GM19452 (cell line): Measurements from ENCODE around the gene TMEM44.
"Not testable (repeated sequence)": the region's sequence is repeated elsewhere in the genome, so short reads cannot be mapped to it uniquely, and the experiment has no call there.

Experiments
- ATAC-seq: cut with Tn5 transposase; IDR thresholded peaks from one replicate; pipeline ENCODE4 v1.9.1; 2021; ENCODE audit not compliant: unreplicated experiment

TMEM44 gene

DNA sequence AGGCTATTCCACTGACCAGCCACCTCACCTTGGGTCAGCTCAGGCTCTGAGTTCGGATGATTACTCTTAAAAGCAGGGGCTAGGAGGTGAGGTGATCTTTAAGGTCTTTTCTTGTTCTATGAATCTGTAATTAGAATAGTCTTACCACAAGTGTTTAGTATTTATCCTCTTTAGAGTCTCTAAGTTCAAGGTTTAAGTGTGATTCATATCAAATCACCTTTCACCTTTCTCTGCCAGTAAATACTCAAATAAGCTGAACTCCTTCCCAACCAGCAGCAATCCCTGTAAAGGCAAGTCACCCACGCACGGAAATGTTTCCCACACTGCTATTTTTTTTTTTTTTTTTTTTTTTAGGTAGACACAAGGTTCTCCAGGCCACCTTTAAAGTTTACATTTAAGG is 14.5 kb upstream of the TMEM44 start:
- ATAC-seq: no peak

DNA sequence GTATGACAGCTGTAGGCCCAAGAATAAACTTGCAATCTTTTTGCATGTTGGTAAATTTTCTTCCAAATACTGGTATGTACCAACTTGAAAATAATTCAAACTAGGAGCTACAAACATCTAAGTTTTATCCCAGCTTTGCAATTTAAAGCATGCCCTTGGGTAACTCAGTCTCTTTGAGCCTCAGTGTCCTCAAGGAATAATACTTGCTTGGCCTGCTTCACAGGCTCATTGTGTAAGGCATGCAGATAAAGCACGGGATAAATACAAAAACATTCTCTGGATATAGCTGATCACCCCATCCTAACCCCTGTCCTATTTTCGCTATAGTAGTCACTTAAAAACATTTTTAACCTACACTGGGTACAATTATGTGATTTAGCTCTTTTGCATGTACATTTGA is 9.6 kb upstream of the TMEM44 start:
- ATAC-seq: no peak

DNA sequence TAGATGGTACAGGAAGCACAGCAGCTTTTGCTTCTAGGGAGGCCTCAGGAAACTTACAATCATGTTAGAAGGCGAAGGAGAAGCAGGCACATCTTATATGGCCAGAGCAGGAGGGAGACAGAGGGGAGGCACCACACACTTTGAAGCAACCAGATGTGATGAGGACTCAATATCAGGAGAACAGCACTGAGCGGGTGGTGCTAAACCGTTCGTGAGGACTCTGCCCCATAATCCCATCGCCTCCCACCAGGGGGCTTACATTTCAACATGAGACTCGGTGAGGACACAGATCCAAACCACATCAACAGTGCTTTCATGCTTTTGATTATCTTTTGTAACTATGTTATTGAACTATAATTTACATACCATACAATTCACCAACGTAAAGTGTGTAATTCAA is 7.6 kb upstream of the TMEM44 start:
- ATAC-seq: no peak

DNA sequence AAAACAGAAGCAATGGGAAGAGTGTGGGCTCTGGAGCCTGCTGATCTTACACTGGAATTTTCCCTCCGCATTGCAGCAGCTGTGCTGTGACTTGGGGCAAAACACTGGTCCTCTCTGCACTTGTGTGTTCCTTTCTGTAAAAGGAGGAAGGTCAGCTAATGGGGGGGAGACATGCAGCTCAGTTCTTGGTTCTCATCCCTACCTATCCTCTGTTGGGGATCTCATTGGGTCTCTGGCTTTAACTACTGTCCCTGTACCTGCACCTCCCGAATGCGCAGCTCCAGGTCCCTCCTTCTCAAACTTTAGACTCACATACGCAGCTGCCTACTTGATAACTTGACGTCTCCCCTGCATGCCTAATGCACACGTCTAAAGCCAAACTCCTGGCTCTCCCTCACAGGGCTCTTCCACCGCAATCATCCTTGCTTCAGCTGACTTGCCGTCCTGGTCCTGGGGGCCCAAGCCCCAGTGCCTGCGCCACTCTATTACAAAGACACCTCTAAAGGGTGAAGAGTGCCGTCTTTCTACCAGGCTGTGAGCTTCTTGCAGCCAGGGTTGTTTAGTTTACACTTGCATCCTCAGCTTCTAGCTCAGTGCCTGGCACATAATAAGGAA is 5.9 kb upstream of the TMEM44 start:
- ATAC-seq: no peak

DNA sequence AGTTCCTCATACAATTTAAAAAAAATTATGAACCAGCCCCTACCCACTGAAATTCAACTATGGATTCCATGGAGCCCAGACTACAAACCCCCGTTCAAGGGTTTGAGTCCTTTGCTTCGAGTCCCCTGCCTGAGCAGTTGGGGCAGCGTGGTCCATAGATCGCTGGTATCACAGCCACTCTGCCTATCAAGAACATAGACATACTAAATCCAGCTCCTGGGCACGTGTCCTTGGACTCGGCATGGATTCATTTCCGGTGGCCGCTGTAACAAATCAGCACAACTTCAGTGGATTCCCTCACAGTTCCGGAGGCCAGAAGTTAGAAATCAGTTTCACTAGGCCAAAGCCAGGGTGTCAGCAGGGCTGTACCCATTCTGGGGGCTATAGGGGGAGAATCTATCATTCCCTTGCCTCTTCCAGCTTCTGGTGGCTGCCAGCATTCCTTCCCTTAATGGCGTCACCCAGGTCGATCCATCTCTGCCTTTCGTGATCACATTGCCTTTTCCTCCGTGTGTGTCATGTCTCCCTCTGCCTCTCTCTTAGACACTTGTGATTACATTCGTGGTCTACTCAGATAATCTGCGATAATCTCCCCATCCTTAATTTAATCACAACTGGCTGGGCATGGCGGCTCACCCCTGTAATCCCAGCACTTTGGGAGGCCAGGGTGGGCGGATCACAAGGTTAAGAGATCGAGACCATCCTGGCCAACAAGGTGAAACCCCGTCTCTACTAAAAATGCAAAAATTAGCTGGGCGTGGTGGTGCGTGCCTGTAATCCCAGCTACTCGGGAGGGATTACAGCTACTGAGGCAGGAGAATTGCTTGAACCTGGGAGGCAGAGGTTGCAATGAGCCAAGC is 4.6 kb upstream of the TMEM44 start:
- ATAC-seq: no peak

DNA sequence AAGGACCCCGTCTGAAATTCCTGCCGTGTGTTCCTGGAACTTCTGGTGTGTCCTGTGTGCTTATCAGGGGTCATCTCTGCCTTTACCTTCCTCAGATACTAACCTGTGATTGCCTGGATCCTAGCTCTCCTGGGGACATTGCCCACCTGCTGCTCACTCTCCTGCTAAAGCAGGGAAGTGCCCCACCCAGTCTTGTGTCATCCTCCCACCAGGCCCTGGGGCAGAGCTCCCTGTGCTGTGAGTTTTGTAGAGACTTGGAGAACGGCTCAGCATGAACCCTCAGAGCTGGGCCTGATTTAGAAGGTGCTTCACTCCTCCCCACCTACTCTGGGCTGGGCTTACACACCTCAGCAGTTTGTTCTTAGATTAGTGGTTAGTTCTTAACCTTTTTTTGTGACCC is 3.8 kb upstream of the TMEM44 start:
- ATAC-seq: no peak

DNA sequence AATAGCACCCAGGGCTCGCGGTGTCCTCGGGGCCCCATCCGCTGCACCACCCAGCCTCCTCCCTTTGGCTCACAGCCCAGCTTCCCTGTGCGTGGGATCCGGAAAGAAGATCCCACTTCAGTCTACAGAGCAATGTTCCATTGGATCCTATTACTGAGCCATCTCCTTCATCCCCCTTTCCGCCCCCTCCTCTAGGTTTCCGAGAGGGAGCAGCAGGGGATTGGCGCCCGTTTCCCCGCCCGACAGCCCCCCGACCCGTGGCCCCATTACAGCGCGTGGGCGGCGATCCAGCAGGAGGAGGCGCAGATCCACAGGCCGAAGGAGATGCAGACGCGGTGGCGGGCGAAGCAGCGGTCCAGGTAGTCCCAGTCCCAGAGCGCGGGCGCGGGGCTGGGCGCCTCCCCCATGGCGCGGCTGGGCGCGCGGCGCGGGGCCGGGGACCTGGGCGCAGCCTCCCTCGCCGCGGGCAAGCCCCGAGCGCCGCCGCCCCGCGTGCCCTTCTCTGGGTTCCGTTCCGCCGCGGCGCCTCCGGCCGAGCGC is 340 bp downstream of the TMEM44 start:
- ATAC-seq: peak; percentile 58

DNA sequence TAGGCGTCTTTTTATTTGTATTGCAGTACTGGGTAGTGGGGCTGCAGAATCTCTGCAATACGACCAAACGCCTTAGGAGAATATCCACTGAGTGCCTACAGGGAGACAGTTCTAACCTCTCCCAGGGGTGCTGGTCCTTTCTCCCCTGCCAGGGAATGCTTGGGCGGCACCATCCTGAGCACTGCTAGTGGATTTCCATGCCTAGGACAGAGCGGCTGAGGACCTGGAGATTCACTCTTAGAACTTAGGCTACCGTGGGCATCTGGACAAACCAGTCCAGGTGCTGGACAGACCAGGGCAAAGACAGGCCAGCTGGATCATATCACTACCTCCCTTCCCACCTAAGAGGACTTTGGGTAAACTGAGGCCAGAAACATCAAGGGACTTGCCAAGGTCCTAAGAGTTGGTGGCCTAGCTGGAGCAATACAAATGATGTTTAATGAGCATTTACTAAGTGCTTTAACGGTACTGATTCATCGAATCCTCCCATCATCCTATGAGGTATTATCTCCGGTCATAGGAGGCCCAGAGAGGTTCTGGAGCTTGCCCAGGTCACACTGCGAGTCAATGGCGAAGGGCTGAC is 902 bp downstream of the TMEM44 start:
- no peak for ATAC-seq

DNA sequence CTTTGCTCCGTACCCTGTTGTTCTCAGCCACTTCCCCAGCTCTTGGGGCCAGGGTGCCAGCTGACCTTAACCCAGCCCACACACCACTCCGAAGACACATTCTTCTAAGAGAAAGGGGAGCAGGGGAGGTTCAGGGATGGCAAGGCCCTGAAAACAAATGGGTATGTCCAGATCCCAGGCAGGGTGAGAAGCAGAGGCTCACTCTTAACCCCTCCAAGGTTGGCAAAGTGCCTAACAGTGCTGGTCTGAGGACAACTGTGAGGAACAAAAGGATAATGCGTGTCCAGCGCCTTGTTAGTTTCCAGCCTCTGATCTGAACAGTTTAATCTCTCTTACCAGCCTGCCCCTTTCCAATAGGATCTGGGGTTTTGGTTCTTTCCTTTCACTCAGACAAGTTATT is 1.5 kb downstream of the TMEM44 start:
- no peak for ATAC-seq

DNA sequence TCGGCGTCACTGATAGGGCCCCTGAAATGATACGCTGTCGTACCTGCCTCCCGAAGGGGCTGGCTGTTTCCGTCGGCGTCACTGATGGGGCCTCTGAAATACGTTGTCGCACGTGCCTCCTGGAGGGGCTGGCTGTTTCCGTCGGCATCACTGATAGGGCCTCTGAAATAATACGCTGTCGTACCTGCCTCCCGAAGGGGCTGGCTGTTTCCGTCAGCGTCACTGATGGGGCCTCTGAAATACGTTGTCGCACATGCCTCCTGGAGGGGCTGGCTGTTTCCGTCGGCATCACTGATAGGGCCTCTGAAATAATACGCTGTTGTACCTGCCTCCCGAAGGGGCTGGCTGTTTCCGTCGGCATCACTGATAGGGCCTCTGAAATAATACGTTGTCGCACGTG is 2.5 kb downstream of the TMEM44 start:
- not testable (repeated sequence) for ATAC-seq

DNA sequence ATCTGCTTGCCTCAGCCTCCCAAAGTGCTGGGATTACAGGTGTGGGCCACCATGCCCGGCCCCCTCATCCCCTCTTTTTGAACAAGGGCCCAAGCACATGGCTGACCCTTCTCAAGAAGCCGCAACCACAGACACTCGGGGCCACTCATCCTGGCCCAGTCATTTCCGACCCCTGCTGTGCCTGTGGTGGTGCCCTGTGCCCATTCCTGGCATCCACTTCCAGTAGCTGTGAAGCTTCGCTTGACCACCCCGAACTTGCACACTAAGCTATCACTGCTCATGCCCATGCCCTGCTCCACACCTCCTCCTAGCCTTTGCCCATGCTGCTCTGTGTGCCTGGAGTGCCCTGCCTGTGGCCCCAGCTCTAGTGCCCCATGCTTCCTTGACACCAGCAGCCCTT is 8.3 kb downstream of the TMEM44 start:
- no peak for ATAC-seq

DNA sequence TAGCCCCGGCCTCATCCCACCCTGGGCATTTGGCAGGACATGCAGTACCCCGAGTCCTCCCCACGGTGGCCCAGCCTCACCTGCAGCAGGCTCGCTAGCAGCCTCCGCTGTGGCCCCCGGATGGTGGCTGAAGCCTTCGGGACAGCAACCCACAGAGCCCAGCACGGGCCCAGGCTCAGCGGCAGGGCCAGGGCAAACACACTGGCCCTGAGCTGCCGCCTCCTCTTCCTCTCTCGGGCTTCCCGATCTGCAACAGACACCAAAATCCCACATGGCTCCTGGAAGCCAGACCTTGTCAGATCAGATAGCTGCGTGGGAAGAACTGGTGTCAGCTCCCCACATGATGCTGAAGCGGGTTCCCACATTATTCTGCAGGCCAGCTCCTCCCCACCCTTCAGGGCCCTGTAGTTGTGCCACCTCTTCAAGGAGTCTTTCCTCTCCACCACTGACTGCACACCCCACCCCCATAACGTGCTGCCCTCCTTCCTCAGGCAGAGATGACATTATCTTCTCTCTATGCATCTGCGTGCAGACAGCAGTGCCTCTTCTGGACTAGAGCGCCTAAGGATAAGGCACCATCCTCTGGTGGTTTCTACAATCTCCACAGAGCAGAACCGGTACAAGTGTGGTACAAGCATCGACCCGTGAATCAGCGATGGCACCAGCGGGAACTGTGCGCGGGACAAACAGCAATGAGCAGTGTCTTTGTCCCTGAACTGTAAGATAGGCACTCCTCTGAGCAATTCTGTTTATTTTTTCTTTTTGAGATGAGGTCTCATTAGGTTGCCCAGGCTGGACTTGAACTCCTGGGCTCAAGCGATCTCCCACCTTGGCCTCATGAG is 9.5 kb downstream of the TMEM44 start:
- no peak for ATAC-seq

DNA sequence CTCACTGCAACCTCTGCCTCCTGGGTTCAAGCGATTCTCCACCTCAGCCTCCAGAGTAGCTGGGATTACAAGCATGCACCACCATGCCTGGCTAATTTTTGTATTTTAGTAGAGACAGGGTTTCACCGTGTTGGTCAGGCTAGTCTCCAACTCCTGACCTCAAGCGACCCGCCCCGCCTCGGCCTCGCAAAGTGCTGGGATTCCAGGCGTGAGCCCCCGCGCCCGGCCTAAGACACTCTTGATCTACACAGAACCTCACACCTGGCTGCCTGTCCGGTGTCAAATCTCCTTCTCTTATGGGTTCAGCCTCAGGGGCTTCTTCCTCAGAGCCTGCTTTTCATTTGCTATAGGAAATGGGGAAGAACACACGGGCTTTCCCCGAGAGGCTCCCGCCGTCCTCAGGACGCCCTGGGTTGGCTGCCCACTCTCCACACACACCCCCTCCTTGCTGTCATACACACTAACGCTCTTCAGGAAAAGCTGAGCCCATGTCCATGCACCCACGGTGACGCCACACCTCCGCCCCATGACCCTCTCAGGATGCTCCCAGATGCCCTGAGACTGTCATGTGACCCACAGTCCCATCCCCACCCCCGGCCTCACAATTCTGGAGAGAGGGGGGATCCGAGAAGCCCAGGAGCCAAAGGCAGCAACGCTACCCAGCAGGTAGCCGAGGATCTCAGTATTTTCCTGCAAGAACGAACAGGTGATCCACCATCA is 10.4 kb downstream of the TMEM44 start:
- ATAC-seq: no peak

DNA sequence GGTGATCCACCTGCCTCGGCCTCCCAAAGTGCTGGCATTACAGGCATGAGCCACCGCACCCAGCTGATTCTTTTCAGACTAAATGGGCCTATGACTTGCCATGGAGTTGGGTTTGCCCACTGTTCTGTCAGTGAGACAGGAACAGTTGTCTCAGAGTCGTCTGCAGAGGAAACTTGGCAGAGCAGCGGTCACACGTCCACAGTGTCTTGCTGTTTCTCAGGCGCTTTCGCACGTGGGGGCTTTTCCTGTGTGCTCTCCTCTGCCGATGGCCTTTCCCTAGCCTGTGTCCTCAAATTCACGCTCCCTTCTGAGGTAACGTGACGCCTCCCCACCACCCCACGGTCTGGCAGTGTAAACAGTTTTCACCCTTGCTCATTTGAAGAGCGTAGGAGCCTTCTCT is 11.3 kb downstream of the TMEM44 start:
- ATAC-seq: no peak

DNA sequence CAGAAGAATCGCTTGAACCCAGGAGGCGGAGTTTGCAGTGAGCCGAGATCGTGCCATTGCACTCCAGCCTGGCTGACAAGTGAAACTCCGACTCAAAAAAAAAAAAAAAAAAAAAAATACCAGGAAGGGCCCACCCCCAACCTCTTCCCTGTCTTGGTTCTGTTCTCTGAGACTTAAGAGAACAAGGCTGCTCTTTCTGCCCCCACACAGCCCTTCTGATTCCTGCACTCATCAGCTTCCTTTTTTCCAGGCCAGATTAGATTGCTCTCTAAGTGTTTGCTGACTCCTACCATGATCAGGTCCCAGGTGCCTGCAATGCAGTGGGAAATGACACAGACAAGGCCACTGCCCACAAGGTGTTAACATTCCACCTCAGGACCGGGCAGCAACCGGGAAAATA is 13.0 kb downstream of the TMEM44 start:
- no peak for ATAC-seq

DNA sequence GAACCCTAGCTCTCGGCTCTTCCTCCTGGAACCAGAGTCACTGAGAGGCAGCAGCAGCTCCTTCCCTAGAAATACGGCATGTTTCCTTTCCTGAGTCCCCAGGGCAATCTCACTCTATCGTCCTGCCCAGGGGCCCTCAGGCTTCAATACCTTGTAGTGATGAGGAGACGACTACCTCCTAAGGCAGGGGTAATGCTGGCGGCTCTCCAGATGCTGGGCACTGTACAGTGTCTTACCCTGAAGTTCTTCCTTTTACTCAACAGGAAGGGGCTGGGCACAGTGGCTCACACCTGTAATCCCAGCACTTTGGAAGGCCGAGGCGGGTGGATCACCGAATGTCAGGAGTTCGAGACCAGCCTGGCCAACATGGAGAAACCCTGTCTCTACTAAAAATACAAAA is 13.5 kb downstream of the TMEM44 start:
- no peak for ATAC-seq

DNA sequence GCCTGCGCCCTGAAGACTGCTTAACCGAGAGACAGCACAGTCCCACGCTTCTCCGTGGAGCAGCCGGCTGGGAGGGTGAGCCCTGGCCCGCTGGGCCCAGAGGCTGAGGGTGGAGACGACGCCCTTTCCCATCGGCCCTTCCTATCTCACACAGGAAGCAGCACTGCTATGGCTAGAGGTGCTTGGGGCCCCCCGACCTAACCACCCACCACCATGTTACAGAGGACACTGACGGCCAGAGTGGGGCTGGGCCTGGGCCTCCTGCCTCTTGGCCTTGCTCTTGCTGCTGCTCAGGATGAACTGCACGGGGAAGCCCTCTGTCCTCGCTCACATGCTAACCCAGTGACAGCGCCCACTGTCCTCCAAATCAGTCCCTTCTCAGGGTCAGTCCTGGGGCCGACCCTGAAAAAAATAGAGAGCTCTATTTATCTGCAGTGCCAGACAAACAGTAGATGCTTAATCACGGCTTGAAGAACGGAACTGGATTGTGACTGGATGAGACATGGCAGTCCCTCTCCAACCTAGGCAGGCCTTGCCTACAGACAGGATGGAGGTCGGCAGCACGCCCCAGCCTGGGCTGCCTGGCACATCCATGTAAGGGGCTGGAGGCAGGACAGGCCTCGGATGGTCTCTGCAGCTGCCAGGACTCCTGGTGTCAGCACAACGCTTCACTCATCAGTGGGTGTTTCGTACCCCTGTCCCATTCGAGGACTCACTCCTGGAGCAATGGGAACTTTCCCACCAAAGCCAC is 14.2 kb downstream of the TMEM44 start:
- no peak for ATAC-seq

DNA sequence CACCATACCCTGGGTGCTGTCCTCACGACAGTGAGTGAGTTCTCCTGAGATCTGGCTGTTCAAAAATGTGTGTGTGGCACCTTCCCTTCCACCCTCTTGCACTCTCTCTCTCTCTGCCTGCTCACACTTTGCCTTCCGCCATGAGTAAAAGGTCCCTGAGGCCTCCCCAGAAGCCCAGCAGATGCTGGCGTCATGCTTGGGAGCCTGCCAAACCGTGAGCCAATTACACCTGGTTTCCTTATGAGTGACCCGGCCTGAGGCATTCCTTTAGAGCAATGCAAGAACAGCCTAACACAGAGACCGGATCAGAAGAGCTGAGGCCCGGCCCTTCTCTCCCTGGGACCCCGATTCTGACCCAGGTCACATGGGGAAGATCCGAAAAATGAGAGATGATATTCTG is 15.4 kb downstream of the TMEM44 start:
- ATAC-seq: no peak

DNA sequence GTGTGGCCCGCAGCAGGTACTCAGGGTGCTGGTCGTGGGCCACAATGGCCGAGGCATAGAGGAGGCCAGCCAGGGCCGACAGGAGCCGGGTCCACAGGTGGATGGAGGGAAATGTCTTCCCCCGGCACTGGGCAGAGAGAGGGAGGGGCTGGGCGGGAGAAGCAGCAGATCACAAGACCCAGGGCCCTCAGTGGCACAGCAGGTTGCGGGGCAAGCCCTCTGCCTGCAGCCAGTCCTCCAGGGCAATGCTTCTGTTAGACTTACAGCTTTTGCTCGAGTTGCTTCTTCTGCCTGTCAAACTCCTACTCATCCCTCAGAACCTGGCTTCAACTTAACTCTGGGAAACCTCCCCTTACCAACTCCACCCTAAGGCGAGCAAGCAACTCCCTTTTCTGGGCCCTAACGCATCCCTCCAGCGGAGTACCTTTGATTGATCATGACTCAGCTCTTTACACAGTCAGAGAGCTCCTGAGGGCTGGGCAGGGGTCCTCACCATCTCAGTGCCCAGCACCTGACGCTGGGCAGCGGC is 16.0 kb downstream of the TMEM44 start:
- no peak for ATAC-seq

DNA sequence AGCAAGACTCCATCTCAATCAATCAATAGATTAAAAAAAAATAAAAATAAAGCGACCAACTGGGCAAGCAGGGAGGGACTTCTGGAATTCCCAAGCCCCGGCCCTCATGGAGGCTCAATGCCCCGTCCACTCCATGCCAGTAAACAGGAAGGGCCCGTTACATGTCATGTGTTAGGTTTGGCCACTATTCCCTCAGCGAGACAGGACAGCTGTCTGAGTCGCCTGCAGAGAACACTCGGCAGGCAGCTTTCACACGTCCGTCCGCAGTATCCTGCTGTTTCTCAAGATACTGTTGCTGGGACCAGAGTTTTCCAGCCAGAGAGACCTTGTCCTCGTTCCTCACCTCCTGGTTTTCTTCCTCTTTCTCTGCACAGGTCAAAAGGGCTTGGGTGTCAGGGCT is 18.0 kb downstream of the TMEM44 start:
- no peak for ATAC-seq
